ENCODE measurements around the gene EPOP. TPM values are rescaled to one million over a fixed set of nuclear protein-coding genes. Genes with fewer than 3 reads are reported as not detected.
"Not testable (repeated sequence)": the region's sequence is repeated elsewhere in the genome, so short reads cannot be mapped to it uniquely, and the experiment has no call there.

The EPOP gene
- total RNA-seq, 1 donor, result 2.2 TPM

DNA sequence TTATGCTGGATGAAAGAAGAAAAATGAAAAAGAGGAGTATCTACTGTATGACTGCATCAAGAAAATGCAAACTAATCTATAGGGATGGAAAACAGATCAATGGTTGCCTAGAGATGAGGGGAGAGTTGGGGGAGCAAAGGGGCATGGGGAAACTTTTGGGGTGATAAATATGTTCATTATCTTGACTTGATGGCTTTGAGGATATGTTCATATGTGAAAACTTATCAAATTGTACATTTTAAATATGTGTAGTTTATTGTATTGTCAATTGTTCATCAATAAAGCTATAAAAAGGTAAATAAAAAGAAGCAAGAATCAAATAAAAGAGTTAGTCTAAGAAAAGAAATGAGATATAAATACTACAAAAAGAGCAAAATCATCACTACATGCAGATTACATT is 49.3 kb downstream of the EPOP start:
- no peaks in the 10 kb centered on the region for H4K20me1 ChIP-seq (ENCODE audit: insufficient read depth, low read length)
- TF ChIP-seq, protein P1, sequence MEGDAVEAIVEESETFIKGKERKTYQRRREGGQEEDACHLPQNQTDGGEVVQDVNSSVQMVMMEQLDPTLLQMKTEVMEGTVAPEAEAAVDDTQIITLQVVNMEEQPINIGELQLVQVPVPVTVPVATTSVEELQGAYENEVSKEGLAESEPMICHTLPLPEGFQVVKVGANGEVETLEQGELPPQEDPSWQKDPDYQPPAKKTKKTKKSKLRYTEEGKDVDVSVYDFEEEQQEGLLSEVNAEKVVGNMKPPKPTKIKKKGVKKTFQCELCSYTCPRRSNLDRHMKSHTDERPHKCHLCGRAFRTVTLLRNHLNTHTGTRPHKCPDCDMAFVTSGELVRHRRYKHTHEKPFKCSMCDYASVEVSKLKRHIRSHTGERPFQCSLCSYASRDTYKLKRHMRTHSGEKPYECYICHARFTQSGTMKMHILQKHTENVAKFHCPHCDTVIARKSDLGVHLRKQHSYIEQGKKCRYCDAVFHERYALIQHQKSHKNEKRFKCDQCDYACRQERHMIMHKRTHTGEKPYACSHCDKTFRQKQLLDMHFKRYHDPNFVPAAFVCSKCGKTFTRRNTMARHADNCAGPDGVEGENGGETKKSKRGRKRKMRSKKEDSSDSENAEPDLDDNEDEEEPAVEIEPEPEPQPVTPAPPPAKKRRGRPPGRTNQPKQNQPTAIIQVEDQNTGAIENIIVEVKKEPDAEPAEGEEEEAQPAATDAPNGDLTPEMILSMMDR (IDR thresholded peaks at IDR 0.05; ENCODE audit: extremely low read depth, low read depth, low read length), result no peak
- H3K4me1 ChIP-seq (ENCODE audit: insufficient read depth, low read length), result no peaks in the 10 kb centered on the region
- no peaks in the 10 kb centered on the region for H3K36me3 ChIP-seq (ENCODE audit: insufficient read depth, low read length)
- H3K79me2 ChIP-seq (ENCODE audit: insufficient read depth, low read length), result no peaks in the 10 kb centered on the region
- no peak overlapping the region for H3K4me3 ChIP-seq (ENCODE audit: insufficient read depth, low read length)
- no peak overlapping the region for H2AFZ ChIP-seq (ENCODE audit: low read length)
- peaks cover 12% of the 10 kb centered on the region for H3K27me3 ChIP-seq (ENCODE audit: insufficient read depth, low read length)
- no peak overlapping the region for H3K27ac ChIP-seq (ENCODE audit: low read depth, low read length)
- H3K9me3 ChIP-seq (ENCODE audit: low read depth, low read length), result no peaks in the 10 kb centered on the region
- no peak overlapping the region for H3K4me2 ChIP-seq (ENCODE audit: insufficient read depth, low read length)
- DNase-seq (ENCODE audit: insufficient read length, low spot score, missing footprints), result no peak

DNA sequence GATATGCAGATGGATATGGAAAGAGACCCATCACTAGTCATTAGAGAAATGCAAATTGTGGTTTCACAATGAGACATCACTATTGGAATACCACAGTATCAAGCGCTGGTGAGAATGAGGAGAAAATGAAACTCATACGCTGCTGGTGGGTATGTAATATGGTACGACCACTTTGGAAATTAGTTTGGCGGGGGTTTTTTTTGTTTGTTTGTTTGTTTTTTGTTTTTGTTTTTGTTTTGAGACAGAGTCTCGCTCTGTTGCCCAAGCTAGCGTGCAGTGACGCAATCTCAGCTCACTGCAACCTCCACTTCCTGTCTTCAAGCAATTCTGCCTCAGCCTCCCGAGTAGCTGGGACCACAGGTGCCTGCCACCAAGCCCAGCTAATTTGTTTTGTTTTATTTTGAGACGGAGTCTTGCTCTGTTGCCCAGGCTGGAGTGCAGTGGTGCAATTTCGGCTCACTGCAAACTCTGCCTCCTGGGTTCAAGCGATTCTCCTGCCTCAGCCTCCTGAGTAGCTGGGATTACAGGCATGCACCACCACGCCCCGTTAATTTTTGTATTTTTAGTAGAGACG is 49.9 kb downstream of the EPOP start:
- not testable (repeated sequence) for H3K4me2 ChIP-seq (ENCODE audit: insufficient read depth, low read length); DNase-seq (ENCODE audit: insufficient read length, low spot score, missing footprints); H3K27ac ChIP-seq (ENCODE audit: low read depth, low read length); H3K4me1 ChIP-seq (ENCODE audit: insufficient read depth, low read length); H3K9me3 ChIP-seq (ENCODE audit: low read depth, low read length); H2AFZ ChIP-seq (ENCODE audit: low read length); H3K4me3 ChIP-seq (ENCODE audit: insufficient read depth, low read length); H3K36me3 ChIP-seq (ENCODE audit: insufficient read depth, low read length); H4K20me1 ChIP-seq (ENCODE audit: insufficient read depth, low read length); H3K79me2 ChIP-seq (ENCODE audit: insufficient read depth, low read length)
- H3K27me3 ChIP-seq (ENCODE audit: insufficient read depth, low read length), result peaks cover 17% of the 10 kb centered on the region

Small RNA genes lying within 50 kb of the gene (small RNA-seq; reads per million reads assigned to genes)
- gene MIR4726 (not detected), gene MIR4734 (not detected)

Other genes with a start within 250 kb of the EPOP start
- 47.0 and 49.8 TPM in 2 replicates for gene ARHGAP23, start 246.5 kb downstream of the EPOP start, total RNA-seq
- gene SRCIN1, start 69.0 kb downstream of the EPOP start, total RNA-seq, result not detected in 2 replicates
- 33.3 and 44.2 TPM in 2 replicates for gene MLLT6, start 30.3 kb upstream of the EPOP start, total RNA-seq
- gene CISD3, start 55.4 kb upstream of the EPOP start, total RNA-seq, result 3.5 and 3.6 TPM in 2 replicates
- 3.3 and 5.0 TPM in 2 replicates for gene PCGF2, start 73.4 kb upstream of the EPOP start, total RNA-seq
- 235 and 267 TPM in 2 replicates for gene PSMB3, start 77.8 kb upstream of the EPOP start, total RNA-seq
- 48.1 and 65.4 TPM in 2 replicates for gene PIP4K2B, start 124.6 kb upstream of the EPOP start, total RNA-seq
- 10.3 and 10.9 TPM in 2 replicates for gene CWC25, start 150.4 kb upstream of the EPOP start, total RNA-seq
- gene RPL23, start 178.8 kb upstream of the EPOP start, total RNA-seq, result 821 and 1,095 TPM in 2 replicates
- 215 and 228 TPM in 2 replicates for gene LASP1, start 195.1 kb upstream of the EPOP start, total RNA-seq